Measurements from ENCODE around the gene DAND5. TPM values are rescaled to one million over a fixed set of nuclear protein-coding genes. Genes with fewer than 3 reads are reported as not detected.
A peak's percentile ranks its signal among the peaks of the same experiment; 100 is the strongest.

The DAND5 gene, protein sequence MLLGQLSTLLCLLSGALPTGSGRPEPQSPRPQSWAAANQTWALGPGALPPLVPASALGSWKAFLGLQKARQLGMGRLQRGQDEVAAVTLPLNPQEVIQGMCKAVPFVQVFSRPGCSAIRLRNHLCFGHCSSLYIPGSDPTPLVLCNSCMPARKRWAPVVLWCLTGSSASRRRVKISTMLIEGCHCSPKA
- total RNA-seq (1 to 10 TPM; 1.2 to 2.0 (median 1.7) TPM), polyA plus RNA-seq (under 1 TPM in 1 of 3 donors, not detected in 2; 0.13 TPM)

DNA sequence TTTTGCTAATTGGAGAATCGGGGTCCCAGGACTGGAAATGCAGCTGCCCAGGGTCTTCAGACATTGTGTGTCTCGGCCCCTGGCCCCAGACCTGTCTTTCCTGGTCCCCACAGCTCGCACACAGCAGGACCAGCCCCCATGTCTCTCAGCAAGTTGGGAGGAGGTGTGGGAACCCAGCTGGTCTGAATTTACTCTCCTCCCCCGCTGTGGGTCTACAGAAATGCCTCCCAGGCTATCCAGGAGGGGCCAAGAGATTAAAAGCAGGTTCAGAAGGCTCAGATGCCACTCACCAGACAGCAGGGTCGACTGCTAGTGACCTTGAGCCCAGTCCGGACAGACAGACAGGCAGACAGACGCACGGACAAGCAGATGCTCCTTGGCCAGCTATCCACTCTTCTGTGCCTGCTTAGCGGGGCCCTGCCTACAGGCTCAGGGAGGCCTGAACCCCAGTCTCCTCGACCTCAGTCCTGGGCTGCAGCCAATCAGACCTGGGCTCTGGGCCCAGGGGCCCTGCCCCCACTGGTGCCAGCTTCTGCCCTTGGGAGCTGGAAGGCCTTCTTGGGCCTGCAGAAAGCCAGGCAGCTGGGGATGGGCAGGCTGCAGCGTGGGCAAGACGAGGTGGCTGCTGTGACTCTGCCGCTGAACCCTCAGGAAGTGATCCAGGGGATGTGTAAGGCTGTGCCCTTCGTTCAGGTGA, at the start of gene DAND5:
DAND5 (plus strand) TSS at position 285 of the 697 bp plus-strand sequence; CDS start at position 370, 85 bp downstream.
- peak within 1 kb of the TSS in 2 of 4 donors; percentile 2 to 8 for H3K4me3 ChIP-seq
- 59 to 60% methylated on average over 14 of the region's 14 CpGs for WGBS, 2 donors
- no peaks in the 10 kb centered on the region for H3K27me3 ChIP-seq
- H3K4me1 ChIP-seq: peaks cover 0 to 20% (median 12%) of the 10 kb centered on the region in 4 donors
- peak within 1 kb of the TSS; percentile 64 to 86 (median 80) for H3K27ac ChIP-seq
- TF ChIP-seq POLR2A (IDR thresholded peaks at IDR 0.05) (no peak), POLR2AphosphoS5 (IDR thresholded peaks at IDR 0.05) (peak in 1 of 4 donors; percentile 49), EP300 (IDR thresholded peaks at IDR 0.05) (no peak)
- TF ChIP-seq, protein P1, sequence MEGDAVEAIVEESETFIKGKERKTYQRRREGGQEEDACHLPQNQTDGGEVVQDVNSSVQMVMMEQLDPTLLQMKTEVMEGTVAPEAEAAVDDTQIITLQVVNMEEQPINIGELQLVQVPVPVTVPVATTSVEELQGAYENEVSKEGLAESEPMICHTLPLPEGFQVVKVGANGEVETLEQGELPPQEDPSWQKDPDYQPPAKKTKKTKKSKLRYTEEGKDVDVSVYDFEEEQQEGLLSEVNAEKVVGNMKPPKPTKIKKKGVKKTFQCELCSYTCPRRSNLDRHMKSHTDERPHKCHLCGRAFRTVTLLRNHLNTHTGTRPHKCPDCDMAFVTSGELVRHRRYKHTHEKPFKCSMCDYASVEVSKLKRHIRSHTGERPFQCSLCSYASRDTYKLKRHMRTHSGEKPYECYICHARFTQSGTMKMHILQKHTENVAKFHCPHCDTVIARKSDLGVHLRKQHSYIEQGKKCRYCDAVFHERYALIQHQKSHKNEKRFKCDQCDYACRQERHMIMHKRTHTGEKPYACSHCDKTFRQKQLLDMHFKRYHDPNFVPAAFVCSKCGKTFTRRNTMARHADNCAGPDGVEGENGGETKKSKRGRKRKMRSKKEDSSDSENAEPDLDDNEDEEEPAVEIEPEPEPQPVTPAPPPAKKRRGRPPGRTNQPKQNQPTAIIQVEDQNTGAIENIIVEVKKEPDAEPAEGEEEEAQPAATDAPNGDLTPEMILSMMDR (IDR thresholded peaks at IDR 0.05): no peak
- no peaks in the 10 kb centered on the region for H3K9me3 ChIP-seq
- intact Hi-C loops (cut with DNase I): no loop called here
- peak; percentile 89 for DNase-seq
- no peaks in the 10 kb centered on the region for H3K36me3 ChIP-seq

DNA sequence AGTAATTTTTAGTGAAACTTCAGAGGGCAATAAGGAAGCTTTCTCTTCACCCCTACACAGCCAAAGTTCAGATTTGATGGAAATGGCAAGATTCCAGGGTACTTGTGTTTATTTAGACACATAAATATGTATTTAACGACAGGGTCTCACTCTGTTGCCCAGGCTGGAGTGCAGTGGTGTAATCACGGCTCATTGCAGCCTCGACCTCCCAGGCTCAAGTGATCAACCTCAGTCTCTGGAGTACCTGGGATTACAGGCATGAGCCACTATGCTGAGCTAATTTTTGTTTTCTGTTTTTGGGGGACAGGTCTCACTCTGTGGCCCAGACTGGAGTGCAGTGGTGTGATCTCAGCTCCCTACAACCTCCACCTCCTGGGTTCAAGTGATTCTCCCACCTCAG, 48.3 kb upstream of the DAND5 start:
- Histone ChIP-seq H3K27ac (no peak overlapping the region), H3K4me3 (no peak overlapping the region), H3K9me3 (no peaks in the 10 kb centered on the region), H3K4me1 (peaks cover 0 to 4% (median 3%) of the 10 kb centered on the region in 4 donors), H3K27me3 (no peaks in the 10 kb centered on the region), H3K36me3 (peaks cover 14 to 39% (median 35%) of the 10 kb centered on the region in 4 donors)
- intact Hi-C loops (cut with DNase I): no loop called here
- whole genome bisulfite sequencing, 2 donors: 12 to 58% methylated on average over 3 of the region's 3 CpGs
- no peak for TF ChIP-seq EP300 (IDR thresholded peaks at IDR 0.05)
- TF ChIP-seq, protein P1 (IDR thresholded peaks at IDR 0.05): no peak
- DNase-seq: no peak

DNA sequence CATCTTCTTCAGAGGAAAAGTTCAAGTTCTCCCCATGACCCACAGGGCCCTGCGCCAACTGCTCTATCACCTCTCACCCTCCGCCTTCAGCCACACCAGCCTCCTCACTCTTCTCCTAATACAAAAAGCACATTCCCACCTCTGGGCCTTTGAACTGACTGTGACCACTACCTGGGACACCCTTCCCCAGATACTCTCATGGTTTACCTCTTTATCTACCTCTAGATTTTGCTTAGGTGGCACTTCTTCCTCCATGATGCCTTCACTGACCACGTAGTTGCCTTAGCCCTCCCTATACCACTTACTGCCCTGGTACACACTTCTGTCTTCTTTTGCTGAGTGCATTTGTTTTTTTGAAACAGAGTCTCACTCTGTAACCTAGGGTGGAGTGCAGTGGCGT, 46.4 kb upstream of the DAND5 start:
- no peak for TF ChIP-seq EP300 (IDR thresholded peaks at IDR 0.05)
- TF ChIP-seq POLR2AphosphoS5 (IDR thresholded peaks at IDR 0.05): no peak
- TF ChIP-seq POLR2A (IDR thresholded peaks at IDR 0.05): no peak
- TF ChIP-seq, protein P1 (IDR thresholded peaks at IDR 0.05): no peak
- DNase-seq: no peak
- H3K4me1 ChIP-seq: peaks cover 0 to 4% (median 3%) of the 10 kb centered on the region in 4 donors
- no peak overlapping the region for H3K27ac ChIP-seq
- no peaks in the 10 kb centered on the region for H3K9me3 ChIP-seq
- 97% methylated on average over 4 of the region's 4 CpGs for WGBS, 2 donors
- H3K27me3 ChIP-seq: no peaks in the 10 kb centered on the region
- H3K36me3 ChIP-seq: peaks cover 22 to 58% (median 49%) of the 10 kb centered on the region in 4 donors
- no peak overlapping the region for H3K4me3 ChIP-seq
- intact Hi-C loops (cut with DNase I): no loop called here

DNA sequence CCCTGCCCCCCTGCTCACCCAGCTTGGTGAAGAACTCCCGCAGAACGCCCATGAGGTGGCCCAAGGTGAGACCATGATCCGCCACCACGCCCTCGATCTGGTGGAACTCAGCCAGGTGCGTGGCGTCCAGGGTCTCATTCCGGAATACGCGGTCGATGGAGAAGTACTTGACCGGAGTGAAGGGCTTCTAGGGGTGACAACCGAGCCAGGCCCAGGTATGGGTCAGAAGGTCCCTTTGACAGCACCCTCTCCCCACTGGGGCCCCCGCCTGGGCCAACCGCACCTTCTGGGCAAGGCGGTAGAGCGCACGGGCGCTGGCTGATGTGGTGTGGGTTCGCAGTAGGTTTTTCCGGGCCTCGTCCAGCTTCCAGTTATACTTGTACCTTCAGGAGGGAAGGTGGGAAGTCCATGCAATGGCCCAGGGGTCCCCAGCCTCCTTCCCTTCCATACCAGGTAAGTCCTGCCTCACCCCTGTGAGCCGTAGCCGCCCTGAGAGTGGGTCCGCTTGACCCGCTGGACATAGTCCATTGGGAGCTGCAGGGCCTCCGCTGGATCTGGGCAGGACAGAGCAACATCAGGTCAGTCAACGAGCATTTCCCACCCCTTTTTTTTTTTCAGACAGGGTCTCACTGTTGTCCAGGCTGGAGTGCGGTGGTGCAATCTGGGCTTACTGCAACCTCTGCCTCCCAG, 44.6 kb upstream of the DAND5 start:
- no peaks in the 10 kb centered on the region for H3K27me3 ChIP-seq
- H3K36me3 ChIP-seq: peaks cover 30 to 76% (median 61%) of the 10 kb centered on the region in 4 donors
- H3K4me1 ChIP-seq: no peaks in the 10 kb centered on the region
- no peaks in the 10 kb centered on the region for H3K9me3 ChIP-seq
- intact Hi-C loops (cut with DNase I): no loop called here
- H3K4me3 ChIP-seq: no peak overlapping the region
- WGBS, 2 donors: 95 to 98% methylated on average over 29 of the region's 29 CpGs
- DNase-seq: no peak
- TF ChIP-seq POLR2A (IDR thresholded peaks at IDR 0.05): no peak
- no peak for TF ChIP-seq POLR2AphosphoS5 (IDR thresholded peaks at IDR 0.05)
- no peak overlapping the region for H3K27ac ChIP-seq

All from sigmoid colon (tissue), 7 donors.